GM10847 (cell line): ENCODE results near the gene BCAN.

Source experiments
- POLR2A ChIP-seq: IDR thresholded peaks from 2 replicates; pipeline ENCODE4 v1.6.1; 2011; ENCODE audit not compliant: insufficient read length; ENCODE audit errors: extremely low read depth

BCAN gene

DNA sequence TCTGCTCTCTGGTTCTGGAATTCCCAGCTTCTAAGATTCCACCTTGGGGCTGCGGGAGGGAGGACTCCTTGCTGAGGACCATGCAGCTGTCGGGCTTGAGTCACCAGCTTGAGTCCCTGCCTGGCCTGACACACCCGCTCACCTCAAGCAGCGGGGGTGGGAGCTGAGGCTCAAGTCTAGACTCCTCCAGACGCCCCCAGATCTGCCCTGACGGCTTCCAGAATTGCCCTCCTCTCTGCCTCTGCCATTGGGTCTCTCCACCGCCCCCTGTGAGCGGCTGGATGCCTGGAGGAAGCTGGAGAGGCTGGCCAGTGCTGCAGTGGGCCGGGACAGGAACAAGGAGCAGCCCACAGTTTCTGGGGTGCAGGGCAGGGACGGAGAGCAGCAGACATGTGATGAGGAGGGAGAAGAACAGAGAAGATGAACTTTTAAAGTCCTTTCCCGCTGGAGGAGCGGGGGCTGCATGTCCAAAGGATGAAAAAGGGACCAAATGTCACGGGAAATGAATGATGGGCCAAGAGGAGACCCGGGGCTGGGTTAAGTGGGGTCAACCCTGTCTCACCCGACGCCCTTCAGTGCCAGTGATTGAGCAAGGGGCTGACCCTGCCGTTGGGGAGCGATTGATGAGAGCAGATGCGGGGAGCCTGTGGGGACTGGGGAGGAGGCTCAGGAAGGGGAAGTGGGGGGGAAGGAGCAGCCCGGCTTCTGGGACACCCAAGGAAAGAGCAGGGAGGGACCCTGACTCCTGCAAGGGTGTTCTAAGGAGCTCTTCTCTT lies 49.9 kb downstream of the BCAN start:
- no peak for TF ChIP-seq POLR2A

DNA sequence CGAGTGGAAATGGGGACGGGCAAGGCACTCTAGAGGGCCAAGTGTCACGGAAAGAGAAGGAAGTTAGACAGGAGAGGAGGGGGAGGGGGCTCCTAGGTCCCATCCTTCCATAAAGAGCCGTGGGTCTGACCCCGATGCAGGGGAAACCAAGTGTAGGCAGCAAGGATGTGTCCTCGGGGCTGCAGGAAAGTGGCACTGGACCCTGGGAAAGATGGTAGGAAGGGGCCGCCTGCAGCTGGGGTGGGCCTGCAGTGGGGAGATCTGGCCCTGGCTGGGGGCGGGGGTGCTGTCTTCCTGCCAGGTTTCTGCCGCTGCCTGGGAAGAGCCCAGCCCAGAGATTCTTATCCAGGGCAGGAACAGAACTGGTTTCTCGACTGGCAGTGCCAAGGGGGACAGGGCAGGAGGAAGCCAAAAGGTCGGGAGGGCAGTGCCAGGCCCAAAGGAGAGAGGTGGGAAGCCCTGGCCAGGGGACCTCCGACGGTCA lies 50.6 kb downstream of the BCAN start:
- TF ChIP-seq POLR2A = no peak

DNA sequence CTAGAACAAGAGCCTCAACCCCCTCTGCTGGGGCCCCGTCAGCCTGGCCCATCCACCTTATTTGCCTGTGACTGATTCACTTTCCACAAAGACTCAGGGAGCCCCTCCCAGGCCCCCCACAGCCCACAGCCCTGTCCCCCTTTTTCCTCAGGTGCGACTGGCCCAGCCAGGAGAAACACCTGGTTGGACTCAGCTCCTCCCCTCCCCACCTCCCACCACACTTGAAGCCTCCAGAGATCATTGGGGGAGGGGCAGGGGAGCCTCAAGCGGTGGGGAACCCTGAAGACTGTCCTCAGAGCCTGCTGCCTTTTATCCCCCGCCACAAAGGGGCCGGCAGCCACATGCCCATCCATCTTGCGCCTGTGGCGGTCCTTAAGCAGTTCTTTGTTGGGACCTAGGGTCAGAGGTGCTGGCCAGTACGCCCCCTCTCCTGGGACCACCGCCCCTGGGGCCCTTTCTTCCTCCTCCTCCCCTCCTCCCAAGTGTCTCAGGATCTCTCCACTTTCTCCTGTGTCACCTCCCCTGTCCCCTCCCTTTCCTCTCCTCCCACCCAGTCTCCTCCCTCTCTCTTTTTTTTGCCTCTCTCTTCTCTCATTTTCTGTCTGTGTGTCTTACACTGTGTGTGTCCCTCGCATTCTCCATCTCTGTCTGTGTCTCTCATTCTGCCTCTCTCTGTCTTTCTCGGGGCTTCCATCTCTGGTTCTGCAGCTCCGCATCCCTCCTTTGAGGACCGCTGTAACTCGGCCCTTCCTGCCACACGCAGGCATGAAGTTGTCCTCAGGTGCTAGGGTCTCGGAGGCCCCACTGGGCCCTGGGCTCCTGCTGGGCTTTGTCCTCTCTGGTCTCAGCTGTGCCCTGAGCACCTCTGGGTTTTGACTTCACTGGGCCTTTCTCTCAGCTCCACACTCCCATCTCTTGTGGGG lies 51.3 kb downstream of the BCAN start:
- TF ChIP-seq POLR2A = no peak

DNA sequence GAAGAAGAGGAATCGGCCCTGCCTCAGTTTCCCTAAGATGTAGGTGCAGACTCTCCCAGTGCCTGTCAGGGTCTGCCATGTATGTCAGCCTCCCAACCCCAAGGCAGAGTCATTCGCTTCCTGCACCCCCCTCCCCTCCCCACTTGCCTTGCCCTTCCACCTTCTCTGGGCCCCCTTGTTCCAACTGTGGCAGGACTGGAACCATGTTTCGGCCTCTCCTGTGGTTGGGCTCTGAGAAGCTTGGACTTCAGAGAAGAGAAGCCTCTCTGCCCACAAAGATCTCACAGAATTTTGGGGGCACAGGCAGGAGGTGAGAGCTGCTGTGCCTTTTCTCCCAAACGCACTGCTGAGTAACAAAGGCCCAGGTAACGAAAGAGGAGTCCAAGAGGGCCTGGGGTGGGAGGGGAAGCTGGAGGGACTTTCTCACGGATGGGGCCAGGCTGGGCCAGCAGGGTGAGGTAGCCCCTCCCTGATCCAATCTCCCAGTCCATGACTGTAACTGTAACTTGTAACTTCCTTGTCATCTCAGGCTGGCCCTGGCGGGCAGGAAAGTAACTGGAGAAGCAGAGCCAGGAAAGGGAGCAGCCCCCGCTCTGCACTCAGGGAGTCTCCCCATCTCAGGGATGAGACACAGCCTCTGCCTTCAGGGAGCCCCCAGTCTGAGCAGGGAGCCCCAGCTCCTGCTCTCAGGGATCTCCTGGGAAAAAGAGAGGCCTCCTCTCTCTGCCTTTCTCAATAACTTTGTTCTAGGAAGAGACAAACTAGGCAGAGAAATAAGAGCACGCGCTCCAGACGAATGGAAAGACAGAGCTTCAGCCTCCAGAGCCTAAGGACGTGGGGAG lies 52.2 kb downstream of the BCAN start:
- no peak for TF ChIP-seq POLR2A

DNA sequence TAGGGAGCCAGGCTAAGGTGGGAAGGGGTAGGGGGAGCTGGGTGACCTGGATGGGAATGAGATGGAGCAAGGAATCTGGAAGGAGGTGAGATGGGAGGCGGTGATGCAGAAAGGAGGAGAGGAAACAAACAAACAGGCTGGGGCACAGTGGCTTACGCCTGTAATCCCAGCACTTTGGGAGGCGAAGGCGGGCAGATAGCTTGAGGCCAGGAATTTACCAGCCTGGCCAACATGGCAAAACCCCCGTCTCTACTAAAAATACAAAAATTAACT lies 52.7 kb downstream of the BCAN start:
- TF ChIP-seq POLR2A = no peak

DNA sequence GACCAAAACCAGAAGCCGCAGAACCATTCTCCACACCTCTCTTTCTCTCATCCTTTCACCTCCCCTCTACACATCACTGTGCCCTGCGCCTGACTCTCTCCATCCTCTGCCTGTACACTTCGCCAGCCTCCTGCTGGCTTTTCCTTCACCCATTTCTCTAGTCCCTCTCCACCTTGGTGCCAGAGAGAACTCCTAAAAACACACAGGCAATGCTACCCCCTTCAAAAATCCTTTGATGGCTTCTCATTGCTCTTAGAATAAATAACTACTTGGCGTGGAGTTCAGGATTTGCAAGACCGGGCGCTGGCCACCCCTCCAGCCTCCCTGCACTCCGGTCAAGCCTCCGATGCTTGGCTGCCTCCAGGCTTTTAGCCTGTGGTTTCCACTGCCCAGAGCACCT lies 54.8 kb downstream of the BCAN start:
- TF ChIP-seq POLR2A = no peak

DNA sequence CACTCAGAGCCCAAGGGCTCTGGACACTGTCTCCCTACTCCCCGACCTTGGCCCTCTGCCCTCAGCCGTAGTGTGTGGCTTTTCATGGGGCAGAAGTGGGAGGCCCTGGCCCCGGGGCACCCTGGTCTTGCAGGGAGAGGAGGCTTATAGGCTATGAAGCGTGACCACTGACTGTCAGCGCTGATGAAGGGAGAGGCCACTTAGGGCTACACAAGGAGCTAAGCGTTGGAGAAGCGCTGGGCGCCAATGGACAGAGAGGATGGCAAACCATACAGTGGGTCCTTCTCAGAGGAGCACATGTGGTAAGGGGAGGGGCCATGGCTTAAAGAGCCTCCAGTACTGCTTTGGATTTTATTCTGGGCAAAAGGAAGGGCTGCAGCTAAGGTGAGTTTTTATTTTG lies 55.6 kb downstream of the BCAN start:
- TF ChIP-seq POLR2A = no peak

DNA sequence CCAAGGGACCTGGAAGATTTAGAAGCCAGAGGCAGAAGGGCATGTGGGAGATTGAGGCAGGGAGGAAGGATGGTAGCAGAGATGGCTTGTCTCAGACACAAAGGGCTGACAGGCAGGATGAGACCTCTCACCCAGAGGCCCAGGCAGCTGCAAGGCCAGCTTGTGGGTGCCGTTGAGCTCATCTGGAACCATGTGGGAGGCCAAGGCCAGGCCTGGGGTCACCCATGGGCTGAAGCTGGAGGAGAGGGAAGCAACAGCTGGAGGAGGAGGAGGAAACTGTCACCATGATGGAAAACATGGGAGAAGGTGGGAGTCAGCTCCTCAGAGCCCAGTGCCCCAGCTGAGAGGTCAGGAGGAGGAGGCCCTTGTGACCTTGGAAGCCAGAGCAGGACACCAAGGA lies 57.1 kb downstream of the BCAN start:
- no peak for TF ChIP-seq POLR2A

DNA sequence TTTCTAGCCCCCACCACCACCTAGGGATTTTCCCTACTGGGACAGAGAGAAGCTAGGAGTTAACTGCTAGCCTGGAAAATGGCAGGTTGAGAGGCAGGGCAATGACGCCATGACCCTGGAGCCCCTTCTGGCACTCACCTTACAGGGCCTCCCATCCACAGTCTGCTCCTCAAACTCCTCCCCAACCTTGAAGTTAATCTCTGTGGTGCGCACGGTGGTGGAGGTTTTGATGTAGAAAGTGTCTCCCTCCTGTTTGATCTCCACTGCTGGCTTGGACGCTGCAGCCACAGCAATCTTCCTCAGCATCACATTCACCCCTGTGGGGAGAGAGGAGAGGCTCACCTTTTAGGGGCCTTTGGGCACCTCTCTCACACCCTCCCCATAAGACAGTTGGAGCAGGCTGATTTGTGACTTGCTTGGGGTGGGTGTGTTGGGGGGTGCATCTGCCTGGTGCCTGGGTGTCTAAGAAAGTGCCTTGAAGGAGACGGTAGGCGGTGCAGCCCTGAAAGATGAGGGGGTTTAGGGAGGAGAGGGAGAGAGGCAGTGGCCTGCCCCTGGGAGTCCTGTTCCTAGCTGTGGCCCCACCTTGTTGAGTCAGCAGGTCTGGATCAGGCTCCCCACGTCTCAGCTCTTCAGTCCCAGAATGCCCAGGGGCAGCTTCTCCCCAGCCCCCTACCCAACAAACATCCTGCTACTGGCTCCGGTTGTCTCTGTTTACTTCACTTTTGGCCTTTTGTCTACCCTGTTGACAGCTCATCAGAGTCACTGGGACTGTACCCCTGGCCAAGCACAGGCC lies 59.0 kb downstream of the BCAN start:
- TF ChIP-seq POLR2A = no peak

DNA sequence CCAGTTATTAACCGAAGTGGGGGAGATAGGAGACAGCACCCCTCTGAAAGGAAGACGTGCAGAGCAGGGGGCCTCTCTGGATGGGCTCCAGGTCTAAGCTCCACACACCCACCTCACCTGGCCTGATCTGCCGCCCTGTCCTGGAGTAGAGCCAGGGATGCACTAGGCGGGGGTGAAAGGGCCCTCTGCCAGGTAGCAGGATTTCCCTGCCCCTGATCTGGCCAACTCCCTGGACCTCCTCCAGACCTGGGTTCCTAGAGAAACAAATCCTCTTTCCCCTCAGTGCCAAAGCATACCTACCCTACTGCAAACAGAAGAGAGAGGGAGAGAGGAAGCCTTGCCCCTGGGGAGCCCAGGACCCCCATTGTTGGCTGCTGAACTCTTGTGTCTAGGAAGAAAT lies 61.4 kb downstream of the BCAN start:
- TF ChIP-seq POLR2A = no peak

DNA sequence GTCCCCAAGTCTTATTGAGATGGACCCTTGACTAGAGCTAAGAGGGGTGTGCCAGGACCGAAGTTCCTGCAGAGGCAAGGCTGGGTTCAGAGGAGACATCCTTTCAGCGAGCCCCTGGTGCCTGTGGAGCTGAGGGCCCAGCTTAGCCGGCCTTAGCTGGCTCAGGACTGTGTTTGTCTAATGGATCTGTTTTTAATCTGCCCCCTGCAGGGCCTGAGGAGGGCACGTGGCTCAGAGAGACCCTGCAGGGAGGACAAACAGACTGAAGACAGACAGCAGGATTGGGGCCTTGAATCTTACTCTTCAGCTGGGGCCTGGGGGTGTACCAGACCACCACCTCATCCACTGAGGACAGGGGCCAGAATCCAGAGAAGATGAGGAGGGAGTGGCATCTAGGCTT lies 61.8 kb downstream of the BCAN start:
- no peak for TF ChIP-seq POLR2A

DNA sequence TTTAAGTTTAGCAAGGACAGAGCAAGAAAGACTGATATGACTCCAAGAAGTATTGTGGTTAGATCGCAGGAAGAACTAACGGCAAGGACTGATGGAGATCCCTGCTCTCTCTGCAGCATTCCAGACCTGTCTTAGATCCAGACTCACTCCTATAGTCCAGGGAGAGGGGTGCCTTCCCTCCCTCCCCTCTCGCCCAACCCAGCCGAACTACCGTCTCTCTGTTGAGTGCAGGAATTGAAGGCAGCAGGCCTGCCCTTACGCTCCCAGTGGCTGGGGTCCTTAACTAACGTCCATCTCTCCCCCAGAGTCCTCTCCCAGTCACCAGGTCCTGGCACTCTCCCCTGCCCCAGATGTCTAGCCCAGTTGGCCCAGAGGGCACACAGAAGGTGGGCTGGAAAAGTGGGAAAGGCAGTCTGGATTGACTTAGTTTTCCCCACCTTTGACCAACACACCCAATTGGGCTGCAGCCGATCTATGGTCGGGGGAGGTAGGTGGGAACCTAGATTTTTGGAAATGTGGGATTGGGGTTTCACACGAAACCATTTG lies 62.3 kb downstream of the BCAN start:
- TF ChIP-seq POLR2A = no peak

DNA sequence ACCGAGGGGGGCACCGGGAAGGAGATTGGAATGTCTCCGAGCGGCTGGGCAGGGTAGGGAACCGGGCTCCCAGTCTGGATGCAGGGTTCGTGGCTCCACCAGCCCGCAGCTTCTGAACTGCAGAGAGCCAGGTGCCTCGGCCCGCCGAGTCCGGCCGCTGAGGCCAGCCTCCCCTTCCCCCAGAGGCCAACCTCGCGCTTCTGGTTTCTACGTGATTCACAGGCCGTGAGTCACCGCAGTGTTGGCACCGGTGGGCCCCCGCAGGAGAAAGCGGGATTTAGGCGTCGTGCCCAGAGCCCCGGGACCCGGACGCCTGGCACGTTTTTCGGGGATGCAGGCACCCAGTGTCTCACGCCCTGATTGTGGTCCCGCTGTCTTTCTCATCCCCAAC lies 63.0 kb downstream of the BCAN start:
- TF ChIP-seq POLR2A = no peak

DNA sequence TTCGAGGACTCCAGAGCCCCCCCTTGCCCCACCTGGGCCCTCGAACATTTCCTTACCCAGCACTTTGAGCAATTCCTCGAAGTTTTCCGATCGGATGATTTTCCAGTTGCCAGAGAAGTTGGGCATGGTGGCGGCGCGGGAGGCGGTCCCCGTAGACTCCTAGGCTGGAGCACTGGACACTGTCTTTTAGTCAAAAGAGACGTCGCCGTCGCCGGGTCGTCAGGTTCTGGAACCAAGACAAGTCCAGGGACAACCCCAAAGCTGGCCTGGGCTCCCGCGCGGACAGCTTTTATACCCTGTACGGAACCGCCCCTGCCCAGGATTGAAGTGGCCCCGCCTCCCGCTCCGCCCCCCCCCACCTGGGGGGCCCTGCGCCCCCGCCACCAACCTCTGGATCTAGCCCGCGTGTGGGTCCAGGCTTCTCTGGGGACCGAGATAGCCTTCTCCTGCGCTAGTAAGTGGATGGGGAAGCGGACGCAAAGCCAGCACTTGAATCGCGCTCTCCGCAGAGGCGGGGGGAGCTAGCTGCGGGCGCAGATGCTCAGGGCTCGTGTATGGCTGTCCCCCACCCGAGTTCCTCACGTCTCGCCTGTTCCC lies 63.5 kb downstream of the BCAN start, which contains the start of gene CRABP2:
TSS of gene CRABP2 (minus strand) at position 263 of the 597 bp plus-strand sequence. CDS start at position 126, 137 bp downstream.
- no peak for TF ChIP-seq POLR2A
